Left ventricle myocardium inferior (tissue), 1 donor: ENCODE data around the gene MAP1LC3B2. TPM values are rescaled to one million over a fixed set of nuclear protein-coding genes. Genes with fewer than 3 reads are reported as not detected.

Source experiments
- DNase-seq: peaks from one replicate; pipeline ENCODE4 v3.0.0-alpha.2; 2020
- H3K27ac ChIP-seq: fragments of 200-600 bp; replicated peaks from 2 replicates; pipeline ENCODE4 v1.8.0; 2021
- H3K27me3 ChIP-seq: fragments of 200-600 bp; 2 replicates; pipeline ENCODE4 v1.8.0; 2021; ENCODE audit warnings: low read depth
- H3K36me3 ChIP-seq: fragments of 200-600 bp; 2 replicates; pipeline ENCODE4 v1.8.0; 2021
- H3K4me1 ChIP-seq: fragments of 200-600 bp; 2 replicates; pipeline ENCODE4 v1.8.0; 2021
- H3K4me3 ChIP-seq: fragments of 200-600 bp; 2 replicates; pipeline ENCODE4 v1.8.0; 2021; ENCODE audit warnings: mild to moderate bottlenecking, moderate library complexity
- H3K9me3 ChIP-seq: fragments of 200-600 bp; replicated peaks from 2 replicates; pipeline ENCODE4 v1.8.0; 2021
- CTCF ChIP-seq: fragments of 200-600 bp; IDR thresholded peaks from 2 replicates; pipeline ENCODE4 v1.8.0; 2021; ENCODE audit warnings: antibody characterized with exemption, mild to moderate bottlenecking, borderline replicate concordance
- intact Hi-C: fragments of 100-400 bp; cut with micrococcal nuclease; formaldehyde crosslinking; loops from one replicate; pipeline ENCODE4 v1.11.0; 2022
- total RNA-seq: library from RNA; stranded (reverse); fragmentation: NEBNext Ultra II Directional; extraction: Animal tissue kit (Norgen Biotek cat#: 25700); gene quantifications from one replicate; pipeline ENCODE4 v1.2.1, GENCODE V29; 2021
- donor health status: DM: no; HTN: yes; CAD: no; lungs with severe emphysema.

Gene MAP1LC3B2
- total RNA-seq, 1 donor from 2014 or later = 2.9 TPM

GRCh38 chr12:116532986-116533342 is 26.2 kb upstream of the MAP1LC3B2 start:
- TF ChIP-seq CTCF = no peak
- Histone ChIP-seq H3K27me3 (peaks cover 54% of the 10 kb centered on the region), H3K27ac (no peak overlapping the region), H3K36me3 (no peaks in the 10 kb centered on the region), H3K9me3 (no peaks in the 10 kb centered on the region), H3K4me1 (peaks cover 25% of the 10 kb centered on the region), H3K4me3 (peak overlapping the region; percentile 70)
- intact Hi-C loops = no loop called here
- no peak for DNase-seq

- intact Hi-C loops = no loop called here
- Histone ChIP-seq H3K36me3 (no peaks in the 10 kb centered on the region), H3K9me3 (no peaks in the 10 kb centered on the region), H3K27ac (peak overlapping the region; percentile 33), H3K4me3 (peak overlapping the region; percentile 70), H3K4me1 (peaks cover 25% of the 10 kb centered on the region), H3K27me3 (peaks cover 48% of the 10 kb centered on the region)
- no peak for TF ChIP-seq CTCF
- DNase-seq = peak; percentile 71
These were observed 25.6 kb upstream of the MAP1LC3B2 start for GRCh38 chr12:116533343-116534251.

- H3K9me3 ChIP-seq = no peaks in the 10 kb centered on the region
- H3K4me3 ChIP-seq = peak overlapping the region; percentile 70
- intact Hi-C loops = no loop called here
- no peak for DNase-seq
- H3K4me1 ChIP-seq = peaks cover 31% of the 10 kb centered on the region
- no peak for TF ChIP-seq CTCF
- peaks cover 39% of the 10 kb centered on the region for H3K27me3 ChIP-seq
- H3K36me3 ChIP-seq = no peaks in the 10 kb centered on the region
- H3K27ac ChIP-seq = peak overlapping the region; percentile 33
These were observed 24.7 kb upstream of the MAP1LC3B2 start for GRCh38 chr12:116534311-116535121.

GRCh38 chr12:116535241-116535640 is 23.9 kb upstream of the MAP1LC3B2 start:
- Histone ChIP-seq H3K36me3 (no peaks in the 10 kb centered on the region), H3K4me1 (peaks cover 38% of the 10 kb centered on the region), H3K27me3 (peaks cover 31% of the 10 kb centered on the region), H3K9me3 (no peaks in the 10 kb centered on the region), H3K4me3 (no peak overlapping the region), H3K27ac (no peak overlapping the region)
- no peak for TF ChIP-seq CTCF
- intact Hi-C loops = no loop called here
- no peak for DNase-seq

GRCh38 chr12:116537101-116537904 is 21.9 kb upstream of the MAP1LC3B2 start:
- peaks cover 23% of the 10 kb centered on the region for H3K27me3 ChIP-seq
- H3K9me3 ChIP-seq = no peaks in the 10 kb centered on the region
- DNase-seq = no peak
- no peak overlapping the region for H3K4me3 ChIP-seq
- H3K36me3 ChIP-seq = no peaks in the 10 kb centered on the region
- H3K27ac ChIP-seq = no peak overlapping the region
- intact Hi-C loops = no loop called here
- no peak for TF ChIP-seq CTCF
- H3K4me1 ChIP-seq = peaks cover 42% of the 10 kb centered on the region
